ENCODE measurements around the gene ARHGDIG.

- TF ChIP-seq POLR2A (IDR thresholded peaks at IDR 0.05; ENCODE audit: low read depth, low read length), result no peak
- TF ChIP-seq TAF1 (IDR thresholded peaks at IDR 0.05; ENCODE audit: low read depth, low read length), result no peak
- TF ChIP-seq SPI1 (IDR thresholded peaks at IDR 0.05; ENCODE audit: low read depth, low read length), result no peak
- no peak for TF ChIP-seq POU2F2 (IDR thresholded peaks at IDR 0.05; ENCODE audit: low read depth, low read length)
Measured at GRCh38 chr16:320206-320605, 39.8 kb downstream of the ARHGDIG start.
